Left ventricle myocardium inferior (tissue), 1 donor: Measurements from ENCODE around the gene ZNF503. TPM values are rescaled to one million over a fixed set of nuclear protein-coding genes. Genes with fewer than 3 reads are reported as not detected.

ENCODE experiments used
- DNase-seq: peaks from one replicate; pipeline ENCODE4 v3.0.0-alpha.2; 2020
- H3K27ac ChIP-seq: fragments of 200-600 bp; replicated peaks from 2 replicates; pipeline ENCODE4 v1.8.0; 2021
- H3K27me3 ChIP-seq: fragments of 200-600 bp; 2 replicates; pipeline ENCODE4 v1.8.0; 2021; ENCODE audit warnings: low read depth
- H3K36me3 ChIP-seq: fragments of 200-600 bp; 2 replicates; pipeline ENCODE4 v1.8.0; 2021
- H3K4me1 ChIP-seq: fragments of 200-600 bp; 2 replicates; pipeline ENCODE4 v1.8.0; 2021
- H3K4me3 ChIP-seq: fragments of 200-600 bp; 2 replicates; pipeline ENCODE4 v1.8.0; 2021; ENCODE audit warnings: mild to moderate bottlenecking, moderate library complexity
- H3K9me3 ChIP-seq: fragments of 200-600 bp; replicated peaks from 2 replicates; pipeline ENCODE4 v1.8.0; 2021
- CTCF ChIP-seq: fragments of 200-600 bp; IDR thresholded peaks from 2 replicates; pipeline ENCODE4 v1.8.0; 2021; ENCODE audit warnings: antibody characterized with exemption, mild to moderate bottlenecking, borderline replicate concordance
- intact Hi-C: fragments of 100-400 bp; cut with micrococcal nuclease; formaldehyde crosslinking; loops from one replicate; pipeline ENCODE4 v1.11.0; 2022
- total RNA-seq: library from RNA; stranded (reverse); fragmentation: NEBNext Ultra II Directional; extraction: Animal tissue kit (Norgen Biotek cat#: 25700); gene quantifications from one replicate; pipeline ENCODE4 v1.2.1, GENCODE V29; 2021
- donor health status: DM: no; HTN: yes; CAD: no; lungs with severe emphysema.

The ZNF503 gene
- total RNA-seq, 1 donor from 2014 or later, result 5.9 TPM

- peaks cover 71% of the 10 kb centered on the region for H3K4me1 ChIP-seq
Measured at GRCh38 chr10:75405598-75406461, 4.3 kb upstream of the ZNF503 start.

DNA sequence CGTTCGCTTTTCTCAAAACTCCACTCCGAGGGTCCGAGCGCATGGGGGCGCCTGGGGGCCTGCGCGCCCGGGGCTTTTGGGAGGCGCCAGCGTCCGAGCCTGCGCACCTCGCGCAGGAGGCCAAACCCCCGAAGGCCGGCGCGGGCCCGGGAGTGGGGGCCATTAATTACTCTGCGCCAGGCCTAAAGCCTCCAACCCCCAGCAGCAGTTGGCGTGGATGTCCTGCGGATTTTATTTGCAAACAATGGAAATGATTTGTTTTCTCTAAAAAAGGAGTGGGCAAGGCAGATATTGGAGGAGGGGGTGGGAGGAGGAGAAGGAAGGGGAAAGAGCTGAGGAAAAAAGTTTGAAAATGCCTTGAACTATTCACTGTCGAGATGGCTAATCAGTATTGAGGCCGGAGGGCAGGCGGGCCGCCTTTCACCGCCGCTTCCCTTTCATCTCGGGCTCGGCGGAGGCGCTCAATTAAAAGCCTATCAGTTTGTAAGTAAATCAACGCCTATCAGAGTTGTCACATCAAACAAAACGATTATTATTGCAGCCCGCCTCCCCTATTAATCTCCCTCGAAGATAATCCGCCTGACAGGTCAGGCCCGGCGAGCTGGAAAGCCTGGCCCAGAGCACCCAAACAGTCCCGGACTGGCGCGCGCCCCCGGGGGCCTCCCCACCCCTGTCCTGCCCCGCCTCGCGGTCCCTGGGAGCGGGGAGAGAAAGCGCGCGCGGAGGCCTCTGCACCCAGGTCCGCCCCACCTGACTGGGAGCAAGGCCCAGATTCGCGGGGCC, 3.4 kb upstream of the ZNF503 start:
- Histone ChIP-seq H3K36me3 (no peaks in the 10 kb centered on the region), H3K27ac (peak overlapping the region; percentile 97), H3K9me3 (no peaks in the 10 kb centered on the region), H3K27me3 (peaks cover 8% of the 10 kb centered on the region), H3K4me3 (peak overlapping the region; percentile 93), H3K4me1 (peaks cover 77% of the 10 kb centered on the region)
- DNase-seq, result peak; percentile 14
- intact Hi-C loops, result loop anchor here (10.0 kb wide), 1 partner anchor 510 kb away; no protein-coding TSS in a partner anchor
- TF ChIP-seq CTCF, result no peak

More at GRCh38 chr10:75405598-75406461, 4.3 kb upstream of the ZNF503 start:
- Histone ChIP-seq H3K27me3 (peaks cover 8% of the 10 kb centered on the region), H3K9me3 (no peaks in the 10 kb centered on the region), H3K27ac (peak overlapping the region; percentile 97), H3K36me3 (no peaks in the 10 kb centered on the region), H3K4me3 (peak overlapping the region; percentile 93)
- intact Hi-C loops, result loop anchor here (10.0 kb wide), 1 partner anchor 509 kb away; no protein-coding TSS in a partner anchor
- no peak for DNase-seq
- no peak for TF ChIP-seq CTCF

- Histone ChIP-seq H3K4me1 (peaks cover 76% of the 10 kb centered on the region), H3K9me3 (no peaks in the 10 kb centered on the region), H3K27me3 (peaks cover 8% of the 10 kb centered on the region), H3K36me3 (peaks cover 6% of the 10 kb centered on the region), H3K4me3 (peak overlapping the region; percentile 93), H3K27ac (peak overlapping the region; percentile 97)
- peak; percentile 25 for DNase-seq
- TF ChIP-seq CTCF, result no peak
- intact Hi-C loops, result loop anchor here (10.0 kb wide), 1 partner anchor 511 kb away; no protein-coding TSS in a partner anchor
Measured at GRCh38 chr10:75403939-75404814, 2.6 kb upstream of the ZNF503 start.

GRCh38 chr10:75403144-75403938, 1.8 kb upstream of the ZNF503 start:
- no peaks in the 10 kb centered on the region for H3K9me3 ChIP-seq
- intact Hi-C loops, result loop anchor here (10.0 kb wide), 1 partner anchor 511 kb away; no protein-coding TSS in a partner anchor
- peak overlapping the region; percentile 97 for H3K27ac ChIP-seq
- peaks cover 8% of the 10 kb centered on the region for H3K27me3 ChIP-seq
- peak; percentile 30 for DNase-seq
- peak overlapping the region; percentile 93 for H3K4me3 ChIP-seq
- H3K36me3 ChIP-seq, result peaks cover 14% of the 10 kb centered on the region
- H3K4me1 ChIP-seq, result peaks cover 76% of the 10 kb centered on the region
- no peak for TF ChIP-seq CTCF
